HCT116 (cell line): ENCODE data around the gene FXYD2. TPM values are rescaled to one million over a fixed set of nuclear protein-coding genes. Genes with fewer than 3 reads are reported as not detected.

Source experiments
- ATAC-seq: fragments of 200-7000 bp; cut with Tn5 transposase; 2 replicates; pipeline ENCODE4 v1.9.1; 2020; ENCODE audit warnings: mild to moderate bottlenecking, moderate library complexity
- BruUV-seq: library from RNA; stranded (reverse); fragments of 400-500 nt; replicated peaks from 2 replicates; lab custom pipeline; 2021; lab: Mats Ljungman, UMichigan
- CTCF ChIA-PET: fragments of 300-600 bp; sonication (Branson Sonifier 250); formaldehyde crosslinking; loops from one replicate; lab custom pipeline; 2021; ENCODE audit warnings: antibody characterized with exemption; lab: Charles Lee
- POLR2A ChIA-PET: fragments of 300-600, 350-600 bp; sonication (Branson Sonifier 250); formaldehyde crosslinking; loops from one replicate; lab custom pipeline; 2021; ENCODE audit warnings: antibody characterized with exemption; lab: Charles Lee
- RAD21 ChIA-PET, 2 experiments: fragments of 300-600 bp; sonication (Branson Sonifier 250); formaldehyde crosslinking; loops; one replicate each; lab custom pipeline; 2023; ENCODE audit warnings: low total read pairs in 2 of 2; ENCODE audit not compliant: uncharacterized antibody in 2 of 2, unreplicated experiment in 2 of 2, low non-redundant PET in 1 of 2; lab: Charles Lee
- DNase-seq: peaks from one replicate; pipeline ENCODE4 v3.0.0-alpha.2; 2010; ENCODE audit warnings: low read depth, low spot score
- H2AFZ ChIP-seq: fragments of 200-600 bp; shearing (Covaris generic), sonication (generic); 2 replicates; pipeline ENCODE4 v1.6.1; 2017; ENCODE audit warnings: low read depth, mixed run types, mixed read lengths, antibody characterized with exemption, low read length; ENCODE audit not compliant: poor library complexity, severe bottlenecking
- H3K27ac ChIP-seq: 2 replicates; pipeline ENCODE4 v1.5.1; 2012; ENCODE audit warnings: low read depth, low read length
- H3K27me3 ChIP-seq: fragments of 200-600 bp; sonication (generic); 2 replicates; pipeline ENCODE4 v1.6.1; 2016; ENCODE audit warnings: mixed run types, low read length, mixed read lengths; ENCODE audit not compliant: insufficient read depth
- H3K36me3 ChIP-seq, 2 experiments: fragments of 200-500 bp in 1 of 2; fragments of 200-600 bp in 1 of 2; sonication (Bioruptor generic) in 1 of 2; sonication (generic) in 1 of 2; 2 replicates each; pipeline versions ENCODE4 v1.5.1 to v1.6.1; 2014 to 2016; ENCODE audit warnings: low read length in 2 of 2, inconsistent platforms in 1 of 2, mixed read lengths in 1 of 2, mixed run types in 1 of 2; ENCODE audit not compliant: insufficient read depth in 2 of 2, control insufficient read depth in 1 of 2
- H3K4me1 ChIP-seq, 2 experiments: fragments of 200-600 bp in 1 of 2; sonication (generic) in 1 of 2; 2 replicates each; pipeline versions ENCODE4 v1.5.1 to v1.6.1; 2012 to 2017; ENCODE audit warnings: low read length in 2 of 2, inconsistent platforms in 1 of 2, mild to moderate bottlenecking in 1 of 2, mixed read lengths in 1 of 2, mixed run types in 1 of 2, moderate library complexity in 1 of 2; ENCODE audit not compliant: insufficient read depth in 2 of 2, control insufficient read depth in 1 of 2
- H3K4me2 ChIP-seq: fragments of 200-600 bp; sonication (generic); 2 replicates; pipeline ENCODE4 v1.6.1; 2017; ENCODE audit warnings: mixed run types, low read length, mixed read lengths
- H3K4me3 ChIP-seq, 2 experiments: fragments of 200-600 bp in 1 of 2; sonication (generic) in 1 of 2; replicated peaks in 1 of 2; 2 replicates each; pipeline ENCODE4 v1.5.1; 2011 to 2016; ENCODE audit warnings: low read length in 2 of 2, control low read depth in 1 of 2, low read depth in 1 of 2, mild to moderate bottlenecking in 1 of 2, mixed read lengths in 1 of 2, mixed run types in 1 of 2
- H3K79me2 ChIP-seq: fragments of 200-600 bp; sonication (generic); 2 replicates; pipeline ENCODE4 v1.6.1; 2017; ENCODE audit warnings: mild to moderate bottlenecking, mixed run types, low read length, moderate library complexity, mixed read lengths; ENCODE audit not compliant: insufficient read depth
- H3K9ac ChIP-seq: fragments of 200-600 bp; sonication (generic); 2 replicates; pipeline ENCODE4 v1.6.1; 2016; ENCODE audit warnings: low read length, mixed read lengths
- H3K9me2 ChIP-seq: fragments of 200-600 bp; sonication (generic), shearing (Covaris generic); 2 replicates; pipeline ENCODE4 v1.6.1; 2017; ENCODE audit warnings: mixed run types, mild to moderate bottlenecking, moderate library complexity; ENCODE audit not compliant: insufficient read depth
- H3K9me3 ChIP-seq, 2 experiments: fragments of 200-500 bp in 1 of 2; fragments of 200-600 bp in 1 of 2; sonication (Bioruptor generic) in 1 of 2; sonication (generic) in 1 of 2; 2 replicates each; pipeline ENCODE4 v1.6.1; 2014 to 2017; ENCODE audit warnings: low read length in 2 of 2, mixed read lengths in 2 of 2, inconsistent platforms in 1 of 2, low read depth in 1 of 2, mild to moderate bottlenecking in 1 of 2, mixed run types in 1 of 2, moderate library complexity in 1 of 2; ENCODE audit not compliant: control insufficient read depth in 1 of 2, insufficient read depth in 1 of 2
- H4K20me1 ChIP-seq: fragments of 200-600 bp; sonication (generic), shearing (Covaris generic); 2 replicates; pipeline ENCODE4 v1.6.1; 2017; ENCODE audit warnings: mixed run types, mild to moderate bottlenecking, moderate library complexity; ENCODE audit not compliant: insufficient read depth
- CBX3 ChIP-seq: IDR thresholded peaks from 2 replicates; pipeline ENCODE4 v1.6.1; 2012; ENCODE audit warnings: low read depth
- EGR1 ChIP-seq: IDR thresholded peaks from 2 replicates; pipeline ENCODE4 v1.6.1; 2012; ENCODE audit warnings: low read depth
- ELF1 ChIP-seq: IDR thresholded peaks from 2 replicates; pipeline ENCODE4 v1.6.1; 2012; ENCODE audit warnings: low read depth, borderline replicate concordance
- EZH2 ChIP-seq: fragments of 200-600 bp; sonication (generic); IDR thresholded peaks from 2 replicates; pipeline ENCODE4 v1.6.1; 2017; ENCODE audit warnings: antibody characterized with exemption, mixed run types
- EZH2phosphoT487 ChIP-seq: fragments of 200-600 bp; IDR thresholded peaks from 2 replicates; pipeline ENCODE4 v1.6.1; 2018; ENCODE audit warnings: antibody characterized with exemption, borderline replicate concordance
- JUND ChIP-seq: IDR thresholded peaks from 2 replicates; pipeline ENCODE4 v1.6.1; 2012
- POLR2A ChIP-seq: IDR thresholded peaks from 2 replicates; pipeline ENCODE4 v1.7.0; 2011; ENCODE audit warnings: borderline replicate concordance; ENCODE audit not compliant: insufficient read depth, insufficient read length; ENCODE audit errors: extremely low read depth
- RAD21 ChIP-seq: IDR thresholded peaks from 2 replicates; pipeline ENCODE4 v1.6.1; 2012; ENCODE audit warnings: low read depth, mild to moderate bottlenecking
- REST ChIP-seq: IDR thresholded peaks from 2 replicates; pipeline ENCODE4 v1.6.1; 2012; ENCODE audit warnings: low read depth
- SIN3A ChIP-seq: IDR thresholded peaks from 2 replicates; pipeline ENCODE4 v1.6.1; 2012; ENCODE audit warnings: low read depth
- SP1 ChIP-seq: IDR thresholded peaks from 2 replicates; pipeline ENCODE4 v1.6.1; 2012; ENCODE audit warnings: low read depth
- YY1 ChIP-seq: IDR thresholded peaks from 2 replicates; pipeline ENCODE4 v1.6.1; 2011; ENCODE audit warnings: low read length, low read depth, moderate library complexity, mild to moderate bottlenecking; ENCODE audit not compliant: insufficient replicate concordance; ENCODE audit errors: extremely low read depth
- intact Hi-C: fragments of 100-400 bp; cut with micrococcal nuclease; formaldehyde crosslinking; loops from 2 replicates; pipeline ENCODE4 v1.10.0; 2022
- total RNA-seq: library from RNA; stranded (reverse); gene quantifications from one replicate; pipeline ENCODE4 v1.2.1, GENCODE V29; 2021; ENCODE audit not compliant: unreplicated experiment

Gene FXYD2
- total RNA-seq, 1 experiment from 2014 or later: 0.52 TPM

- ATAC-seq (no peak), DNase-seq (no peak)
- H3K36me3 ChIP-seq: no peaks in the 10 kb centered on the region
- H2AFZ ChIP-seq: no peak overlapping the region
- H4K20me1 ChIP-seq: no peaks in the 10 kb centered on the region
- no peaks in the 10 kb centered on the region for H3K9me3 ChIP-seq
- no peaks in the 10 kb centered on the region for H3K9me2 ChIP-seq
- no peak overlapping the region for H3K9ac ChIP-seq
- H3K4me1 ChIP-seq: peaks cover 9 to 20% of the 10 kb centered on the region in 2 experiments
- BruUV-seq: no TSS peak
- ChIA-PET RAD21 (interaction anchor here in 1 of 2 experiments (0.8 kb wide), 1 partner anchor 115 kb away, joined by 3 read pairs; no protein-coding TSS in a partner anchor), POLR2A (no interaction called here), CTCF (no interaction called here)
- intact Hi-C loops: no loop called here
- H3K4me2 ChIP-seq: no peak overlapping the region
- no peaks in the 10 kb centered on the region for H3K79me2 ChIP-seq
- H3K4me3 ChIP-seq: no peak overlapping the region
- no peak overlapping the region for H3K27ac ChIP-seq
- no peaks in the 10 kb centered on the region for H3K27me3 ChIP-seq
- TF ChIP-seq EZH2phosphoT487: no peak
- no peak for TF ChIP-seq SP1
- no peak for TF ChIP-seq ELF1
- TF ChIP-seq JUND: no peak
- no peak for TF ChIP-seq CBX3
- TF ChIP-seq REST: no peak
- TF ChIP-seq POLR2A: no peak
- no peak for TF ChIP-seq EZH2
- TF ChIP-seq YY1: no peak
- no peak for TF ChIP-seq SIN3A
- no peak for TF ChIP-seq RAD21
- no peak for TF ChIP-seq EGR1
Measured at GRCh38 chr11:117831661-117832415, 7.3 kb upstream of the FXYD2 start.
